Effector memory CD8-positive, alpha-beta T cell (primary cell): ENCODE measurements around the gene CLCN1.
"Not testable (repeated sequence)": the region's sequence is repeated elsewhere in the genome, so short reads cannot be mapped to it uniquely, and the experiment has no call there.

ENCODE experiments used
- ATAC-seq: fragments of 150-1000 bp; cut with Tn5 transposase; replicated peaks from 2 replicates; pipeline ENCODE4 v1.10.0; 2021; ENCODE audit warnings: mild to moderate bottlenecking, moderate library complexity
- DNase-seq, 3 experiments: peaks; one replicate each; pipeline ENCODE4 v3.0.0; 2021
- H3K27ac Mint-ChIP-seq, 2 donors: one replicate each; pipeline ENCODE4 v1.8.0; 2022; ENCODE audit warnings: mild to moderate bottlenecking in 2 of 2, mixed read lengths in 2 of 2, moderate library complexity in 2 of 2
- H3K27me3 Mint-ChIP-seq, 2 donors: one replicate each; pipeline ENCODE4 v1.8.0; 2022; ENCODE audit warnings: mixed read lengths in 2 of 2
- H3K36me3 Mint-ChIP-seq: one replicate; pipeline ENCODE4 v1.8.0; 2022; ENCODE audit warnings: mild to moderate bottlenecking, moderate library complexity, mixed read lengths; ENCODE audit not compliant: insufficient read depth
- H3K4me1 Mint-ChIP-seq, 2 donors: one replicate each; pipeline ENCODE4 v1.8.0; 2022; ENCODE audit warnings: low read depth in 2 of 2, mixed read lengths in 2 of 2
- H3K4me3 Mint-ChIP-seq, 2 donors: one replicate each; pipeline ENCODE4 v1.8.0; 2022; ENCODE audit warnings: mild to moderate bottlenecking in 2 of 2, mixed read lengths in 2 of 2, moderate library complexity in 2 of 2
- H3K9me3 Mint-ChIP-seq, 2 donors: one replicate each; pipeline ENCODE4 v1.8.0; 2022; ENCODE audit warnings: mixed read lengths in 2 of 2

Gene CLCN1

GRCh38 chr7:143286522-143286890 lies 29.4 kb upstream of the CLCN1 start:
- Mint-ChIP-seq H3K9me3 (no peaks in the 10 kb centered on the region), H3K4me3 (peak overlapping the region; percentile 14 to 97), H3K27me3 (no peaks in the 10 kb centered on the region), H3K36me3 (peaks cover 19% of the 10 kb centered on the region), H3K4me1 (peaks cover 32 to 34% of the 10 kb centered on the region in 2 donors), H3K27ac (no peak overlapping the region)
- DNase-seq (no peak), ATAC-seq (no peak)

GRCh38 chr7:143287339-143287934 lies 28.5 kb upstream of the CLCN1 start:
- Mint-ChIP-seq H3K4me1 (peaks cover 34 to 36% of the 10 kb centered on the region in 2 donors), H3K27ac (peak overlapping the region; percentile 91 to 94)

GRCh38 chr7:143287935-143288826 lies 27.7 kb upstream of the CLCN1 start, which contains the start of gene CASP2:
Gene CASP2, plus strand, starts transcription at chr7:143288351. Its CDS starts 105 bp downstream, at chr7:143288456.
- DNase-seq (peak; percentile 94 to 98 (median 97)), ATAC-seq (peak; percentile 93)
- Mint-ChIP-seq H3K36me3 (peaks cover 35% of the 10 kb centered on the region), H3K9me3 (no peaks in the 10 kb centered on the region), H3K27ac (peak within 1 kb of the TSS; percentile 91 to 94), H3K4me3 (peak within 1 kb of the TSS; percentile 97 to 99), H3K27me3 (no peaks in the 10 kb centered on the region), H3K4me1 (peaks cover 34 to 36% of the 10 kb centered on the region in 2 donors)

More at GRCh38 chr7:143287339-143287934, 28.5 kb upstream of the CLCN1 start:
- no peak for ATAC-seq
- DNase-seq: no peak
- Mint-ChIP-seq H3K36me3 (peaks cover 28% of the 10 kb centered on the region), H3K27me3 (no peaks in the 10 kb centered on the region), H3K4me3 (peak overlapping the region; percentile 97 to 99), H3K9me3 (no peaks in the 10 kb centered on the region)

GRCh38 chr7:143288836-143289235 lies 27.1 kb upstream of the CLCN1 start:
- Mint-ChIP-seq H3K4me3 (peak overlapping the region; percentile 97 to 99), H3K27ac (peak overlapping the region; percentile 91 to 94), H3K9me3 (no peaks in the 10 kb centered on the region), H3K27me3 (no peaks in the 10 kb centered on the region), H3K4me1 (peaks cover 34 to 40% of the 10 kb centered on the region in 2 donors), H3K36me3 (peaks cover 42% of the 10 kb centered on the region)
- ATAC-seq (no peak), DNase-seq (no peak)

GRCh38 chr7:143289421-143289820 lies 26.5 kb upstream of the CLCN1 start:
- peak overlapping the region; percentile 91 to 94 for H3K27ac Mint-ChIP-seq
- no peaks in the 10 kb centered on the region for H3K27me3 Mint-ChIP-seq
- H3K36me3 Mint-ChIP-seq: peaks cover 48% of the 10 kb centered on the region
- ATAC-seq (no peak), DNase-seq (no peak)
- H3K4me1 Mint-ChIP-seq: peaks cover 34 to 46% of the 10 kb centered on the region in 2 donors
- no peaks in the 10 kb centered on the region for H3K9me3 Mint-ChIP-seq
- peak overlapping the region; percentile 97 to 99 for H3K4me3 Mint-ChIP-seq

- DNase-seq, ATAC-seq, H3K27me3 Mint-ChIP-seq, H3K9me3 Mint-ChIP-seq: not testable (repeated sequence)
- peak overlapping the region; percentile 97 to 99 for H3K4me3 Mint-ChIP-seq
- H3K36me3 Mint-ChIP-seq: peaks cover 52% of the 10 kb centered on the region
- H3K4me1 Mint-ChIP-seq: peaks cover 32 to 48% of the 10 kb centered on the region in 2 donors
- H3K27ac Mint-ChIP-seq: peak overlapping the region in 1 of 2 donors; percentile 94
Observed at GRCh38 chr7:143289888-143290287, 26.0 kb upstream of the CLCN1 start.

GRCh38 chr7:143290293-143290692 lies 25.6 kb upstream of the CLCN1 start:
- ATAC-seq: no peak
- Mint-ChIP-seq H3K36me3 (peaks cover 56% of the 10 kb centered on the region), H3K4me1 (peaks cover 32 to 51% of the 10 kb centered on the region in 2 donors), H3K9me3 (no peaks in the 10 kb centered on the region), H3K27me3 (no peaks in the 10 kb centered on the region), H3K4me3 (peak overlapping the region; percentile 97 to 99), H3K27ac (peak overlapping the region in 1 of 2 donors; percentile 94)
- no peak for DNase-seq

- DNase-seq (no peak), ATAC-seq (no peak)
- Mint-ChIP-seq H3K27ac (no peak overlapping the region), H3K9me3 (no peaks in the 10 kb centered on the region), H3K4me3 (no peak overlapping the region), H3K4me1 (peaks cover 31 to 62% of the 10 kb centered on the region in 2 donors), H3K27me3 (no peaks in the 10 kb centered on the region), H3K36me3 (peaks cover 81% of the 10 kb centered on the region)
Observed at GRCh38 chr7:143292876-143293275, 23.0 kb upstream of the CLCN1 start.

- Mint-ChIP-seq H3K27ac (peak overlapping the region; percentile 40 to 42), H3K4me1 (peaks cover 19 to 53% of the 10 kb centered on the region in 2 donors), H3K27me3 (no peaks in the 10 kb centered on the region), H3K36me3 (peaks cover 94% of the 10 kb centered on the region), H3K4me3 (no peak overlapping the region), H3K9me3 (no peaks in the 10 kb centered on the region)
- no peak for ATAC-seq
- DNase-seq: no peak
Observed at GRCh38 chr7:143295870-143296269, 20.0 kb upstream of the CLCN1 start.

GRCh38 chr7:143296686-143297085 lies 19.2 kb upstream of the CLCN1 start:
- peaks cover 95% of the 10 kb centered on the region for H3K36me3 Mint-ChIP-seq
- no peaks in the 10 kb centered on the region for H3K9me3 Mint-ChIP-seq
- H3K27ac Mint-ChIP-seq: peak overlapping the region; percentile 20 to 42
- DNase-seq: no peak
- H3K4me1 Mint-ChIP-seq: peaks cover 14 to 45% of the 10 kb centered on the region in 2 donors
- ATAC-seq: no peak
- H3K27me3 Mint-ChIP-seq: no peaks in the 10 kb centered on the region
- no peak overlapping the region for H3K4me3 Mint-ChIP-seq

GRCh38 chr7:143299346-143299745 lies 16.6 kb upstream of the CLCN1 start:
- no peaks in the 10 kb centered on the region for H3K27me3 Mint-ChIP-seq
- H3K9me3 Mint-ChIP-seq: no peaks in the 10 kb centered on the region
- H3K4me3 Mint-ChIP-seq: no peak overlapping the region
- H3K27ac Mint-ChIP-seq: peak overlapping the region in 1 of 2 donors; percentile 19
- no peak for DNase-seq
- no peak for ATAC-seq
- peaks cover 91% of the 10 kb centered on the region for H3K36me3 Mint-ChIP-seq
- H3K4me1 Mint-ChIP-seq: peaks cover 12 to 39% of the 10 kb centered on the region in 2 donors

GRCh38 chr7:143299840-143300239 lies 16.1 kb upstream of the CLCN1 start:
- Mint-ChIP-seq H3K27ac (peak overlapping the region in 1 of 2 donors; percentile 19), H3K27me3 (no peaks in the 10 kb centered on the region), H3K4me3 (no peak overlapping the region), H3K36me3 (peaks cover 91% of the 10 kb centered on the region), H3K9me3 (no peaks in the 10 kb centered on the region), H3K4me1 (peaks cover 12 to 36% of the 10 kb centered on the region in 2 donors)
- ATAC-seq (peak; percentile 97), DNase-seq (peak; percentile 47 to 55 (median 54))

- H3K4me3 Mint-ChIP-seq: no peak overlapping the region
- peaks cover 21 to 34% of the 10 kb centered on the region in 2 donors for H3K4me1 Mint-ChIP-seq
- no peaks in the 10 kb centered on the region for H3K9me3 Mint-ChIP-seq
- DNase-seq: no peak
- peaks cover 92% of the 10 kb centered on the region for H3K36me3 Mint-ChIP-seq
- no peak for ATAC-seq
- no peaks in the 10 kb centered on the region for H3K27me3 Mint-ChIP-seq
- H3K27ac Mint-ChIP-seq: peak overlapping the region; percentile 19 to 23
Observed at GRCh38 chr7:143300959-143301935, 14.7 kb upstream of the CLCN1 start.
